ENCODE measurements around the gene POLR3B. TPM values are rescaled to one million over a fixed set of nuclear protein-coding genes. Genes with fewer than 3 reads are reported as not detected.

The POLR3B gene
- total RNA-seq, 1 experiment from 2014 or later: 10.7 TPM

GRCh38 chr12:106362971-106363370, 5.4 kb downstream of the POLR3B start:
- H3K27ac ChIP-seq (ENCODE audit: low read depth, low read length): no peak overlapping the region
- H2AFZ ChIP-seq (ENCODE audit: low read depth, low read length, poor library complexity, severe bottlenecking): no peak overlapping the region
- no TSS peak for BruUV-seq (replicated peaks)
- no peak overlapping the region for H3K4me2 ChIP-seq (ENCODE audit: low read length)
- no peak for DNase-seq (ENCODE audit: low read depth, low spot score)
- H3K9me3 ChIP-seq (ENCODE audit: control insufficient read depth in 1 of 2, insufficient read depth in 1 of 2, low read depth in 1 of 2, low read length in 2 of 2): no peaks in the 10 kb centered on the region
- CTCF ChIA-PET: no interaction called here
- peaks cover 44% of the 10 kb centered on the region for H3K79me2 ChIP-seq (ENCODE audit: insufficient read depth, low read length)
- no peak overlapping the region for H3K4me3 ChIP-seq (replicated peaks in 1 of 2; ENCODE audit: low read depth in 1 of 2, low read length in 2 of 2)
- H3K4me1 ChIP-seq (ENCODE audit: control insufficient read depth in 1 of 2, insufficient read depth in 2 of 2, low read length in 2 of 2): peaks cover 3 to 7% of the 10 kb centered on the region in 2 experiments; a peak in 3 of 4 replicates
- intact Hi-C loops (cut with micrococcal nuclease): no loop called here
- H3K9ac ChIP-seq (ENCODE audit: low read length): no peak overlapping the region
- RAD21 ChIA-PET (ENCODE audit: low non-redundant PET in 1 of 2, low total read pairs in 2 of 2, uncharacterized antibody in 2 of 2, unreplicated experiment in 2 of 2): no interaction called here
- peaks cover 0 to 5% of the 10 kb centered on the region in 2 experiments; a peak in 1 of 4 replicates for H3K36me3 ChIP-seq (ENCODE audit: control insufficient read depth in 1 of 2, insufficient read depth in 2 of 2, low read length in 2 of 2)
- ATAC-seq: no peak
- no peaks in the 10 kb centered on the region for H3K9me2 ChIP-seq (ENCODE audit: insufficient read depth)
- no peaks in the 10 kb centered on the region for H4K20me1 ChIP-seq (ENCODE audit: insufficient read depth)
- POLR2A ChIA-PET: no interaction called here
- TF ChIP-seq YY1 (IDR thresholded peaks at IDR 0.05; ENCODE audit: extremely low read depth, insufficient replicate concordance, low read depth, low read length): no peak
- TF ChIP-seq SP1 (IDR thresholded peaks at IDR 0.05; ENCODE audit: low read depth): no peak
- no peak for TF ChIP-seq EZH2 (IDR thresholded peaks at IDR 0.05)
- no peak for TF ChIP-seq ZFX (IDR thresholded peaks at IDR 0.05)
- no peak for TF ChIP-seq CBX3 (IDR thresholded peaks at IDR 0.05; ENCODE audit: low read depth)
- TF ChIP-seq FOSL1 (IDR thresholded peaks at IDR 0.05; ENCODE audit: low read depth): no peak
- no peak for TF ChIP-seq JUND (IDR thresholded peaks at IDR 0.05)
- no peak for TF ChIP-seq SRF (IDR thresholded peaks at IDR 0.05; ENCODE audit: low read depth)
- no peak for TF ChIP-seq POLR2AphosphoS5 (IDR thresholded peaks at IDR 0.05; ENCODE audit: low read depth, low read length)
- no peak for TF ChIP-seq CEBPB (IDR thresholded peaks at IDR 0.05; ENCODE audit: low read depth)
- TF ChIP-seq MAX (IDR thresholded peaks at IDR 0.05): no peak
- no peak for TF ChIP-seq ZNF274 (IDR thresholded peaks at IDR 0.05; ENCODE audit: low read depth, low read length)
- no peak for TF ChIP-seq ZBTB33 (IDR thresholded peaks at IDR 0.05; ENCODE audit: extremely low read depth, insufficient replicate concordance, low read length)
- TF ChIP-seq REST (IDR thresholded peaks at IDR 0.05; ENCODE audit: low read depth): no peak
- no peak for TF ChIP-seq EGR1 (IDR thresholded peaks at IDR 0.05; ENCODE audit: low read depth)
- no peak for TF ChIP-seq POLR2A (IDR thresholded peaks at IDR 0.05; ENCODE audit: borderline replicate concordance, extremely low read depth, insufficient read depth, insufficient read length)
- TF ChIP-seq EZH2phosphoT487 (IDR thresholded peaks at IDR 0.05; ENCODE audit: borderline replicate concordance): no peak
- H3K27me3 ChIP-seq (ENCODE audit: insufficient read depth, low read length): no peaks in the 10 kb centered on the region

Measured in HCT116 (cell line).